K562 treated with DMSO at 1 percent for 12 hours (cell line): ENCODE measurements around the gene GNAT1. TPM values are rescaled to one million over a fixed set of nuclear protein-coding genes. Genes with fewer than 3 reads are reported as not detected.

Source experiments
- total RNA-seq: library from RNA; unstranded; fragments of 300-600 nt; gene quantifications from 2 replicates; pipeline ENCODE4 v1.2.3, GENCODE V29; 2022; ENCODE audit not compliant: insufficient read depth

Gene GNAT1
- total RNA-seq: not detected in 2 replicates

DNA sequence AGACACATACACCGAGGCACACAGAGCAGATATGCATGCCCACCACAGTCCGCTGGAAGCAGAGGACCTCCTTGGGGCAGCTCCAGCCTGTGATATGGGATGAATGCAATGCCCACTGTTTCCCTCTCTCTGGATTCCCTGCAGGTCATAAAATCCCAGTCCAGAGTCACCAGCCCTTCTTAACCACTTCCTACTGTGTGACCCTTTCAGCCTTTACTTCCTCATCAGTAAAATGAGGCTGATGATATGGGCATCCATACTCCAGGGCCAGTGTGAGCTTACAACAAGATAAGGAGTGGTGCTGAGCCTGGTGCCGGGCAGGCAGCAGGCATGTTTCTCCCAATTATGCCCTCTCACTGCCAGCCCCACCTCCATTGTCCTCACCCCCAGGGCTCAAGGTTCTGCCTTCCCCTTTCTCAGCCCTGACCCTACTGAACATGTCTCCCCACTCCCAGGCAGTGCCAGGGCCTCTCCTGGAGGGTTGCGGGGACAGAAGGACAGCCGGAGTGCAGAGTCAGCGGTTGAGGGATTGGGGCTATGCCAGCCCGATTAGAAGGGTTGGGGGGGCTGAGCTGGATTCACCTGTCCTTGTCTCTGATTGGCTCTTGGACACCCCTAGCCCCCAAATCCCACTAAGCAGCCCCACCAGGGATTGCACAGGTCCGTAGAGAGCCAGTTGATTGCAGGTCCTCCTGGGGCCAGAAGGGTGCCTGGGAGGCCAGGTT, at the start of gene GNAT1:
TSS of gene GNAT1 (plus strand) at position 675 of the 725 bp plus-strand sequence. CDS start 116 bp downstream, outside the sequence.

DNA sequence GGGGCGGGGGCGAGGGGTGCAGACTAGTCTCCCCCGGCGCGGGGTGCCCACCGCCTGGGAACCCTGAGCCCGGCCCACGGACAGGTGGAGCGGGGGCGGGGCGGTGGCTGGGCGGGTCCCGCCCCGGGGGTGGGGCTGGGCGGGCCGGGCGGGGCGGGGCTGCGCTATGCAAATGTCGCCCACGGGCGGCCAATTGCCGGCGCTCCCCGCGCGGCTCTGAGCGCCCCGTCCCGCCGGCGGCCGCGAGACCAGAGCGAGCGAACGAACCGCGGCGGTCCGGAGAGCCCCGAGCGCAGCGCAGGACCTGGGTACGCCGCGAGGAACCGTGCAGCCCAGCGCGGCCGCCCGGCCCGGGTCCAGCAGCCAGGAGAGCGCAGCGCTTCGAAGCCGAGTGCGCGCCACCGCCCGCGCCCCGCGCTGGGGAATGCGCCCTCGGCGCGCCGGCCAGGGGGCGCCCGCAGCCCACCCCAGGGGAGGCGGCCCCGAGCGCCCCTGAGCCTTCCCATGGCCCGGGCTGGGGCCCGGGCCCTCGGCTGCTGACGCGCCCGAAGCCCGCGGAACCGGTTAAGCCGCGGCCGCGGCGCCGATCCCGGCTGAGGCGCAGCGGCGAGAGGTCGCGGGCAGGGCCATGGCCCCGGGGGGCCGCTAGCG, 36.4 kb upstream of the GNAT1 start, which contains the start of gene SEMA3F:
TSS of gene SEMA3F (plus strand) at position 485 of the 651 bp plus-strand sequence. CDS start 4,299 bp downstream, outside the sequence.

GRCh38 chr3:50204804-50205412, 13.5 kb downstream of the GNAT1 start, which contains the start of gene SLC38A3:
Gene SLC38A3 (plus strand): TSS chr3:50205271. CDS start chr3:50214200, 8,929 bp downstream.

DNA sequence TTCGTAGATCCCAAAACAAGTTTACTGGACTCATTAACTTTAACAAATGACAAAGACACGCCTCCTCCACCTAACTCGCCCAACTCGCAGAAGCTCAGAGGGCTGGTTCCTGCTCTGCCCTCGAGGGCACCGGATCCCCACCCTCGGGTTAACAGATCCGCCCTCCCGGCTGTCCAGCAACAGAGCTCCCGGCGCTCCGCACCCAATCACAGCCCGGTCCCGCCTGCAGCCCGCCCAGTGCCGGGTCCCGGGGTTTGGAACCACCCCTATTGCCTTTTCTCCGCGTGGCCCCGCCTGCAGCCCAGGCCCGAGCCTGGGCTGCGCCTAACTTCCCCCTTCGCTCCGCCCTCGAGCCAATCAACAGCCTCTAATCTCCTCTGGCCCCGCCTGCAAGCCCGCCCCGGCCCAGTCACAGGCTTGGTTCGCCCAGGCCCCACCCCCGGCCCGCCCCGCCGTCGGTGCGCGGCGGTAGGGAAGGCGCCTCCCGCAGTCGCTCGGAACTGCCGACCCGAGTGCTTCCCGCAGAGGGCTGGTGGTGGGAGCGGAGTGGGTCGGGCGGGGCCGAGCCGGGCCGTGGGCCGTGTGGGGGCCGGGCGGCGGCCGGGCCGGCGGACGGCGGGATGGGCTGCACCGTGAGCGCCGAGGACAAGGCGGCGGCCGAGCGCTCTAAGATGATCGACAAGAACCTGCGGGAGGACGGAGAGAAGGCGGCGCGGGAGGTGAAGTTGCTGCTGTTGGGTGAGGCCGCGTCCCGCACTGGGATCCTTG, 44.5 kb downstream of the GNAT1 start, which contains the start of gene GNAI2:
TSS of gene GNAI2 (plus strand) at position 489 of the 768 bp plus-strand sequence. CDS start at position 621, 132 bp downstream.

Other genes starting within 250 kb of the GNAT1 start
- 34.3 and 74.7 TPM in 2 replicates for gene RBM5, start 102.7 kb upstream of the GNAT1 start, total RNA-seq
- gene SEMA3F, start 36.3 kb upstream of the GNAT1 start, total RNA-seq: 1.2 and 3.0 TPM in 2 replicates
- gene SLC38A3, start 13.7 kb downstream of the GNAT1 start, total RNA-seq: not detected in 2 replicates
- 81.0 and 102 TPM in 2 replicates for gene GNAI2, start 44.6 kb downstream of the GNAT1 start, total RNA-seq
- gene SEMA3B, start 77.5 kb downstream of the GNAT1 start, total RNA-seq: 4.2 and 4.3 TPM in 2 replicates
- gene LSMEM2, start 87.5 kb downstream of the GNAT1 start, total RNA-seq: not detected in 2 replicates
- gene IFRD2, start 100.8 kb downstream of the GNAT1 start, total RNA-seq: 24.4 and 25.2 TPM in 2 replicates
- gene HYAL3, start 107.8 kb downstream of the GNAT1 start, total RNA-seq: 5.7 and 8.2 TPM in 2 replicates
- 11.4 and 12.5 TPM in 2 replicates for gene NAA80, start 107.8 kb downstream of the GNAT1 start, total RNA-seq
- gene HYAL1, start 112.0 kb downstream of the GNAT1 start, total RNA-seq: 1.4 and 3.0 TPM in 2 replicates
- 13.7 and 15.2 TPM in 2 replicates for gene HYAL2, start 131.1 kb downstream of the GNAT1 start, total RNA-seq
- gene TUSC2, start 136.6 kb downstream of the GNAT1 start, total RNA-seq: 37.5 and 40.3 TPM in 2 replicates
- 44.3 and 50.8 TPM in 2 replicates for gene RASSF1, start 149.2 kb downstream of the GNAT1 start, total RNA-seq
- 0.44 and 1.7 TPM in 2 replicates for gene ZMYND10, start 154.1 kb downstream of the GNAT1 start, total RNA-seq
- gene NPRL2, start 159.2 kb downstream of the GNAT1 start, total RNA-seq: 22.0 and 25.3 TPM in 2 replicates
- 11.0 and 11.3 TPM in 2 replicates for gene CYB561D2, start 159.3 kb downstream of the GNAT1 start, total RNA-seq
- 30.7 and 35.7 TPM in 2 replicates for gene TMEM115, start 167.9 kb downstream of the GNAT1 start, total RNA-seq